HG02798 (cell line): ENCODE data around the gene KXD1.
"Not testable (repeated sequence)": the region's sequence is repeated elsewhere in the genome, so short reads cannot be mapped to it uniquely, and the experiment has no call there.

Source experiments
- ATAC-seq: cut with Tn5 transposase; IDR thresholded peaks from one replicate; pipeline ENCODE4 v1.9.1; 2021; ENCODE audit warnings: mild to moderate bottlenecking; ENCODE audit not compliant: unreplicated experiment, poor library complexity

Gene KXD1

DNA sequence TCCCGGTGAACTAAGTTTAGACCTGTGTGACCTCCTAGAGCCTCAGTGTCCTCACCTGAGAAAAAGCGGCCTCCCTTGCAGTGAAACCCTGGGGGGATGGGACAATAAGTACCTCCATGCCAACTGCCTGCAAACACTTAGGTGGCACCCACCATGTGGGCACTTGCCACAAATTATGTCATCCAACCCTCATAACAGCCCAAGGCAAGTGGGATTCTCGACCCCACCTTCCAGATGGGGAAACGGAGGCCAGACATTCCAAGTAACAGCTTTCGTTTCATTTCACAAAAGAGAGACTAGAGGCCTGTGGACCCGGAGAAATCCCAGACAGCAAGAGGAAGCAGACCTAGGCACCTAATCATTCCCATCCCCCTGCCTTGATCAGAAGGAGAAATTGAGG lies 37.8 kb downstream of the KXD1 start:
- no peak for ATAC-seq

DNA sequence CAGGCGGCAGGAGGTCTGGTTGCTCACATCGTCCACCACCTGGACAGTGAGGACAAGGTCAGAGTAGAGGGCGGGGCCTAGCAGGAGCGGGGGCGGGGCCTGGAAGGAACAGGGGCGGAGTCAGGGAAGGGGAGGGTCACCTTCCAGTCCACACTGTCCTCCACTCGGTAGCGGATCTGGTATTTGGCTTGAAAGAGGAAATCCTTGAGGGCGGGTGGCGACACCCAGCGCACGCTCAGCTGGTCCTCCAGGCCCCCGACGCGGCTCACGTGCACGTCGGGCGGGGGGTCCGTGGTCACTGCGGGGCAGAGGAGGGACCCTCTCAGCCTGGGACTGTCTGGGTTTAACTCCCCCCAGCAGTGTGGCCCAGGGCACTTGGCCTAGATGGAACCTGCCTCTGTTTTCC lies 39.1 kb downstream of the KXD1 start:
- ATAC-seq = no peak

DNA sequence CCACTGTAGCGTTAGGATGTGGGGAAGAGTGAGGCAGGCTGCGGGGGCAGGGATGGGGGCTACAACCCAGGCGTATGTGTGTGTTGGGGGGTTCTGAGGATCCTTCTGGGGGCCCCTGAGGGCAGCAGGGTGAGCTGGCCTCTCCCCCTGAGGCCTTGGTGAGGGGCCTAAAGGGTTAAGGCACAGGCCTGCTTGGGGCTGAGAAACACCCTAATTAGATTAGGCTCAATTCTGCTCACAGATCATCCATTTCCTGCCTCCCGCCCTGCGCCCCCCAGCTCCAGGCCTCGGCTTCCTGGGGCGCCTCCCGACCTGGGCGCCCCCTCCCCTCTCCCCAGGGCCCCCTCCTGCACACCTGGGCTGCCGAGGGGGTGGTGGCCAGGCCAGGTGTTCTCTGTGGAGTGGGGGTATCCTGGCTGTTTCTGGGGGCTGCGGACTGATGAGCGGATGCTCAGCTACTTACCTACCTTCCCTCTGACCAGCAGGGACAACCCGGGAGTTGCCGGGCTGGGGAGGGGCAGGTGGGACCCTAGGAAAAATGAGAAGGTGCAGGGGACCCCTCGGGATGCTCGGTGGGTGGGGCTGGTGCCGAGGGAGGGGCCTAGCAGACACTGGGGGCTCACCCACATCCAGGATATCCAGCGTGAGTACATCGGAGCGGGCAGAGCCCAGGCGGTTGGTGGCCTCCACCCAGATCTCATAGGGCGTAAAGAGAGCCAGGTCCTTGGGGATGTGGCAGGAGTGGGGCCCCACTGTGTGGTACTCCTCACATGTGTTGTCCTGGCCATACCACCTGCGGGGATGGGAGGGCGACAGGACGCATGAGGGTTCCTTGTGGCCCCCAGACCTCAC lies 40.4 kb downstream of the KXD1 start:
- no peak for ATAC-seq

DNA sequence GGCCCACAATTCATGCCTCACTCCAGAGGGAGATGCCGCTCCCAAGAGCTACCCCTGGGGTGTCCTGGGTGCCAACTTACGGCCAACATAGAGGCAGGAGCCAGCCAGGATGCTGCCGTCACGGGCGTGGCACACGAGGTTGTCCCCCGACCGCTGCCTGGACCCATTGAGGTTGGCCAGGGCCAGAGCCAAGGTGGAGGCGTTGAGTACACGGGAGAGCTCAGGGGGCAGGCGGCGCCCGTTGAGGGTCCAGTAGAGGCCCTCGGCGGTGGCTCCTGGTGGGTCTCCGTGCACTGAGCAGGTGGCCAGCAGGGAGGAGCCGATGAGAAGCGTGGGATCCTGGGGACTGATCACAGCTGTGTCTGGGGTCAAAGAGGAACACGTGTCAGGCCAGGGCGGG lies 41.8 kb downstream of the KXD1 start:
- ATAC-seq = no peak

DNA sequence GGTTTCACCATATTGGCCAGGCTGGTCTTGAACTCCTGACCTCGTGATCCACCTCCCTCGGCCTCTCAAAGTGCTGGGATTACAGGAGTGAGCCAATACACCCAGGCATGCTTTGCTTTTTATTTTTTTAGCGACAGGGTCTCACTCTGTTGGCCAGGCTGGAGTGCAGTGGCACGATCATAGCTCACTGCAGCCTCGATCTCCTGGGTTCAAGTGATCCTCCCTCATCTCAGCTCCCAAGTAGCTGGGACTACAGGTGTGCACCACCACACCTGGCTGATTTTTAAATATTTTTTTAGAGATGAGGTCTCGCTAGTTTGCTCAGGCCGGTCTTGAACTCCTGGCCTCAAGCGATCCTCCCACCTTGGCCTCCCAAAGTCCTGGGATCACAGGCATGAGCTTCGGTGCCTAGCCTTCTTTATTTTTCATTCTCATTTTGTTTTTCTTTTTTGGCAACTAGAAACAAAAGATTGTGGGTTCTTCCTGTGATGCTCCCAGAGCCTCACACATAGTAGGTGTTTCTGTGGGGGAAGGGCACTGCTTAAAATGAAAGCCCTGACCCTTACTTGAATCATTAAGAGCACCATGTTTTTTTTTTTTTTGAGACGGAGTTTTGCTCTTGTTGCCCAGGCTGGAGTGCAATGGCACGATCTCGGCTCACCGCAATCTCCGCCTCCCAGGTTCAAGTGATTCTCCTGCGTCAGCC lies 43.2 kb downstream of the KXD1 start:
- not testable (repeated sequence) for ATAC-seq

DNA sequence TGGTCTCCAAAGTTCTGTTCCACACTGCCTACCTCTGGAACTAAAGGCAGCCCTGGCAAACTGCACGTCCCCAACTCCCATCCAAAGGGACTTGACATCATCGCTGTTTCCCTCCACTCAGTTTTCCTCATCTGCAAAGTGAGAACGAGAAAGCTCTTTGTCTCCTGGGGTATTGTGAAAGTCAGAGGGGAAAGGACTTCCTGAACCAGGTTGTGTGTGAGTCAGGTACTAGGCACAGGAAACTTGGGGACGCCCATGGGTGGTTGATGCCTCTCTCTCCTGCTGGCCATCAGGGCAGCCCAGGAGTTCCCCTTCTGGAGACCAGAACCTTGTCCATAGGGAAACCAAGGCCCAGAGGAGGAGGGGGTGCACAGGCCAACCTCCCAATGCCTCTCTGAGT lies 44.2 kb downstream of the KXD1 start:
- ATAC-seq = no peak

DNA sequence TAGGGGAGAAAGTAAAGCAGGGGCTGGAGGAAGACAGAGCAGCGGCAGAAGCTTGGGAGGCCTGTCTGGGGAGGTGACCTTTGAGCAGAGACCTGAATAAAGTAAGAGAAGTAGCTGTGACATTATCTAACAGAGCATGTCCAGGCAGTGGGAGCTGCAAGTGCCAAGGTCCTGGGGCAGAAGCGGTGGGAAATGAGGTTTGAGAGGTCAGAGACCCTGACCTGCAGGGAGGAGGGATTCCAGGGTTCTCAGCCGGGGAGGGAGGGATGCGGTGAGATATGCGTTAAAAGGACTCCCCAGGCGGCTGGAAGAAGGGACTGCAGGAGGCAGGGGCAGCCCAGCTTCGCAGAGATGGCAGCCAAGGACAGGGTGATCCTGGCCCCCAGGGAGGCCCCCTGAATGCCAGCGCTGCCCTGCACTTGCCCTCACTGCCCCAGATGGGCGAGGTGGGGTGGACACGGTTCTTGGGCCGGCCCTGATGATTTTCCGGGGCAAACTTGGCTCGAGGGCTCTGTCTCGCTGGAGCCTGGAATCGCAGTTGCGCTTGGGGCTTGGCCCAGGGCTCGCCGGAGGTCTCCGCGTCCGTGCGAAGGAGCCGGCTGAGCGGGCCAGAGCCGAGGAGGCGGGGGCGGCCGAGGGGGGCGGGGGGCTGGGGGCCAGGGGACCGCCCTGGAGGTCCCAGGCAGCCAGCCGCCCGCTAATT lies 45.7 kb downstream of the KXD1 start:
- ATAC-seq = no peak

DNA sequence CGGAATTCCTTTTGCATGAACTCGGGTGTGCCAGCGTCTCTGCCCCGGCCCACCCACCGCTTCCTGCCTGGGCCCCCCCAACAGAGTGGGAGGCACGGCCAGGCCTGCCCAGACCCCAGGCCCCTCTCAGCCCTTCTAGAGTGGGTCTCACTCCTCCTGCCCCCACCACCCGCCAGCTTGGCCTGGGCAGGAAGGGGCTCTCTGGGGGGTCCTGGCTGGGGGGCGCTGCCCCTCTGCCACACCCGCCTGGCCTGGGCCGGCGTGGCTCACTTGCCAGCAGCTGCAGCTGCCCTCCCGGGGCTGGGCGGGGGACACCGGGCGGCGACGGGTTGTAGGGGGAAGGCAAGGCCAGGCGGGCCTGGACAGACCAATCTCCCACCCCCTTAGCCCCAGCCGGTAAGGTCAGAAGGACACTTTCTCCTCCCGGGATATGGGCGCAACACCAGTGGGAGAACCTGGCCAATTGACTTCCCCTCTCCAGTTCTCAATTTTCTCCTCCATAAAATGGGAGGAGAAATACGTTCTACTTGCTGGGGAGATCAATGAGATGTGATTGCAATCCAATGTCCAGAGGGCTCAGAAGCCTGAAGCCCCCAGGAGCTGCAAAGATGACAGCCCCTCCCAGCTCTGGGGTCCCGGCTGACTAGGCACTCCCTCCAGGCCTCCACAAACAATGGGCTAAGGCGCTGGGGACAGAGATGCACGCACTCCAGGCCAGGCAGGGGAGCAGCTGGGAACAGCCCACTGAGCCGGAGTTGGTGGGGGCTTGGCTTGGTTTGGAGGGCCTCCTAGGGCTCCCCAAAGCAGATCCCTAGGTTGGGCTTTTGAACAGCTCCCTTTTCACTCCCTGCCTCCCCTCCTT lies 46.5 kb downstream of the KXD1 start:
- no peak for ATAC-seq

GRCh38 chr19:18604820-18605159 lies 47.1 kb downstream of the KXD1 start:
- no peak for ATAC-seq

DNA sequence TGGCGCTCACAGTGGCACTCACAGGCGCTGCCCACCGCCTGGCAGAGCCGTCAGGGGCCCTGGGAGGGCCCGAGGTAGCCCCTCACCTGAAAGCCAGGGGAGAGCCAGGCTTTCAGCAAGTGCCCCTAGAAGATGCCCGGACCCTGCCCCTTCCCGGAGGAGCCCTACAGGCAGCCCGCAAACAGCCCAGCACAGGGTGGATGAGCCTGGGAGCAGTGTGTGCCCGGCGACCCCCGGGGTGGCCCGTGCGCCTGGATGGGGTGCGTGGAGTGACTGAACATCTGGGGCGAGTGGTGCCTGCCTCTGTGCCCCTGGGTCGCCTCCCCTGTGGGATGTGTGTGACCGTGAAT lies 47.5 kb downstream of the KXD1 start:
- no peak for ATAC-seq

- ATAC-seq = no peak
These were observed 48.0 kb downstream of the KXD1 start for GRCh38 chr19:18605546-18606280.

- ATAC-seq = no peak
These were observed 48.9 kb downstream of the KXD1 start, which contains the start of gene CRLF1 for GRCh38 chr19:18606281-18607225. TSS of gene CRLF1 (minus strand) at chr19:18606799. CDS start at chr19:18606656, 143 bp downstream.

GRCh38 chr19:18607226-18608101 lies 49.8 kb downstream of the KXD1 start:
- ATAC-seq = no peak

DNA sequence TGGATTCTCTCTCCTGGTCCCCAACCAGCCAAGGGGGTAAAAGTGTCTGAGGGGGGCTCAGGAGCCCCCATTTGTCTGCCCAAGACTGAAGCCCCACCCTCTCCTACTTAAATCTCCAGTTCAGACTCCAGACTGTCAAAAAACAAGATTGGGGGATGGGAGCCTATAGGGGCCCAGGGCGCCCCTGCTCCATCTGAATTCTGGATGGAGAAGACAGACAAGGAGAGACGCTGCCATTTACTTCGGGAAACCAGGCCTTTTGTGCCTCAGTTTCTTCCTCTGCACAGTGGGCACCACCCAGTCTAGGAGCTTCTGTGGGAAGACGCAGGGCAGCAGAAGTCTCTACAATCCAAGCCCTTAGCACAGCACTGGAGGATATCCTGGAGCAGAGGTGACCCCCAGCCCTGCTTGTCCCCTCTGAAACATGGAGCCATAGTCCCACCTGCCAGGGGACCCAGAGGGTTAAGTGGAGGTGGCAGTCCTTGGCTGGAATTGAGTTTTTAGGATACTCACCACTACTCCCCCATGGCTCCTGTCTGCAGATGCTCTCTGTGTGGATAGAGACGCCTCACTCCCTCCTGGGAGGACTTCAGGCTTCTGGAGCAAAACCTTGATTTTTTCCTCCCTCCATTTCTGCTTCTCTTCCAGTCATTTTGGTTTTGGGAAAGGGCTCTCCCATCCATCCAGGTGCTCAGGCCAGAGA lies 50.6 kb downstream of the KXD1 start:
- no peak for ATAC-seq

GRCh38 chr19:18608805-18609716 lies 51.4 kb downstream of the KXD1 start:
- ATAC-seq = no peak

DNA sequence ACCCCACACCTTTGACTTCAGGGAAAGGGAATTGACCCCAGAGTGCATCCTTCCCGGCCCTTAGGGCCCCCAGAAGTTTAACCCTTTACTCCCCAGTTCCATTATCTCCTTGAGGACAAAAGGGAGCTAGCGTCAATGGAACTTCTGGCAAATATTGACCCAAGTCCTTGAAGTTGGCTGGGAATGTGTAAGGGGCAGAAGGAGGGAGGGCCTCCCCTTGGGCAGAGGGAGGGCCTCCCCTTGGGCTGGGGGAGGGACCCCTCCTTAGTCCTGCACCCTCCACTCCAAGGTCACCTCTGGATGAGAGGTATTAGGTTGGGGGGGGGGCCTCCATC lies 52.0 kb downstream of the KXD1 start:
- ATAC-seq = no peak
